Glomerular endothelial cell (primary cell): Measurements from ENCODE around the gene C12orf43. TPM values are rescaled to one million over a fixed set of nuclear protein-coding genes. Genes with fewer than 3 reads are reported as not detected.

Experiments
- total RNA-seq: library from RNA; depleted of rRNA; stranded (reverse); fragments of >200 nt; gene quantifications from 2 replicates; pipeline ENCODE4 v1.2.3, GENCODE V29; 2015

The C12orf43 gene
- total RNA-seq, 1 donor from 2014 or later = 18.0 TPM

Other genes with a start within 250 kb of the C12orf43 start
- 19.7 and 33.7 TPM in 2 replicates for gene SPPL3, start 112.1 kb downstream of the C12orf43 start, total RNA-seq
- not detected in 2 replicates for gene HNF1A, start 37.9 kb downstream of the C12orf43 start, total RNA-seq
- 0.39 and 2.4 TPM in 2 replicates for gene OASL, start 22.8 kb upstream of the C12orf43 start, total RNA-seq
- gene P2RX7, start 116.4 kb upstream of the C12orf43 start, total RNA-seq = 2.6 and 4.2 TPM in 2 replicates
- gene P2RX4, start 193.6 kb upstream of the C12orf43 start, total RNA-seq = 204 and 244 TPM in 2 replicates